ENCODE results near the gene UBTD1. TPM values are rescaled to one million over a fixed set of nuclear protein-coding genes. Genes with fewer than 3 reads are reported as not detected.
A peak's percentile ranks its signal among the peaks of the same experiment; 100 is the strongest.

Gene UBTD1
- total RNA-seq, 1 donor from 2014 or later: 0.91 TPM

GRCh38 chr10:97456034-97456685, 42.6 kb upstream of the UBTD1 start:
- H3K4me3 Mint-ChIP-seq: no peak overlapping the region
- H3K4me1 Mint-ChIP-seq: no peaks in the 10 kb centered on the region
- CTCF ChIA-PET: interaction anchor here (0.8 kb wide), 1 partner anchor 98 kb away, joined by 3 read pairs; no protein-coding TSS in a partner anchor
- DNase-seq (no peak), ATAC-seq (ENCODE audit: low read depth) (no peak)
- peaks cover 83% of the 10 kb centered on the region for H3K36me3 Mint-ChIP-seq (ENCODE audit: low read depth)
- H3K27me3 Mint-ChIP-seq: no peaks in the 10 kb centered on the region
- no peak for TF ChIP-seq CTCF (IDR thresholded peaks at IDR 0.05)
- no peaks in the 10 kb centered on the region for H3K9me3 Mint-ChIP-seq
- POLR2A ChIA-PET: no interaction called here
- H3K27ac Mint-ChIP-seq: no peak overlapping the region
- intact Hi-C loops (cut with micrococcal nuclease): no loop called here

GRCh38 chr10:97456686-97457065, 42.0 kb upstream of the UBTD1 start:
- peaks cover 87% of the 10 kb centered on the region for H3K36me3 Mint-ChIP-seq (ENCODE audit: low read depth)
- CTCF ChIA-PET: interaction anchor here (0.8 kb wide), 1 partner anchor 97 kb away, joined by 3 read pairs; no protein-coding TSS in a partner anchor
- intact Hi-C loops (cut with micrococcal nuclease): no loop called here
- no peak overlapping the region for H3K4me3 Mint-ChIP-seq
- POLR2A ChIA-PET: no interaction called here
- DNase-seq (no peak), ATAC-seq (ENCODE audit: low read depth) (peak; percentile 21)
- no peaks in the 10 kb centered on the region for H3K27me3 Mint-ChIP-seq
- H3K4me1 Mint-ChIP-seq: no peaks in the 10 kb centered on the region
- H3K9me3 Mint-ChIP-seq: no peaks in the 10 kb centered on the region
- no peak overlapping the region for H3K27ac Mint-ChIP-seq
- no peak for TF ChIP-seq CTCF (IDR thresholded peaks at IDR 0.05)

GRCh38 chr10:97459111-97459510, 39.6 kb upstream of the UBTD1 start:
- DNase-seq (no peak), ATAC-seq (ENCODE audit: low read depth) (no peak)
- CTCF ChIA-PET: no interaction called here
- Mint-ChIP-seq H3K36me3 (ENCODE audit: low read depth) (peaks cover 86% of the 10 kb centered on the region), H3K4me3 (no peak overlapping the region), H3K9me3 (no peaks in the 10 kb centered on the region), H3K27me3 (no peaks in the 10 kb centered on the region), H3K27ac (peak overlapping the region; percentile 3), H3K4me1 (no peaks in the 10 kb centered on the region)
- intact Hi-C loops (cut with micrococcal nuclease): no loop called here
- TF ChIP-seq CTCF (IDR thresholded peaks at IDR 0.05): no peak
- POLR2A ChIA-PET: no interaction called here

- H3K4me1 Mint-ChIP-seq: no peaks in the 10 kb centered on the region
- H3K27ac Mint-ChIP-seq: no peak overlapping the region
- H3K36me3 Mint-ChIP-seq (ENCODE audit: low read depth): peaks cover 89% of the 10 kb centered on the region
- H3K27me3 Mint-ChIP-seq: no peaks in the 10 kb centered on the region
- DNase-seq (no peak), ATAC-seq (ENCODE audit: low read depth) (no peak)
- ChIA-PET CTCF (interaction anchor here (1.6 kb wide), 1 partner anchor 94 kb away, joined by 5 read pairs; no protein-coding TSS in a partner anchor), POLR2A (no interaction called here)
- H3K9me3 Mint-ChIP-seq: no peaks in the 10 kb centered on the region
- H3K4me3 Mint-ChIP-seq: no peak overlapping the region
- intact Hi-C loops (cut with micrococcal nuclease): loop anchor here (5.0 kb wide), 1 partner anchor 37 kb away; the partner anchor contains the start of genes MMS19 and UBTD1
- no peak for TF ChIP-seq CTCF (IDR thresholded peaks at IDR 0.05)
These were observed 38.8 kb upstream of the UBTD1 start for GRCh38 chr10:97459933-97460332.

- ChIA-PET CTCF (interaction anchor here (1.1 to 1.6 kb wide), 3 partner anchors 91 to 96 kb away, joined by 3 to 5 read pairs (median 3); no protein-coding TSS in a partner anchor), POLR2A (no interaction called here)
- no peaks in the 10 kb centered on the region for H3K27me3 Mint-ChIP-seq
- ATAC-seq (ENCODE audit: low read depth) (no peak), DNase-seq (no peak)
- intact Hi-C loops (cut with micrococcal nuclease): loop anchor here (5.0 kb wide), 1 partner anchor 35 kb away; the partner anchor contains the start of genes MMS19 and UBTD1
- H3K36me3 Mint-ChIP-seq (ENCODE audit: low read depth): peaks cover 90% of the 10 kb centered on the region
- H3K27ac Mint-ChIP-seq: no peak overlapping the region
- no peak overlapping the region for H3K4me3 Mint-ChIP-seq
- TF ChIP-seq CTCF (IDR thresholded peaks at IDR 0.05): no peak
- no peaks in the 10 kb centered on the region for H3K9me3 Mint-ChIP-seq
- H3K4me1 Mint-ChIP-seq: no peaks in the 10 kb centered on the region
These were observed 36.4 kb upstream of the UBTD1 start for GRCh38 chr10:97462309-97462708.

Measured in activated B cell treated with CpG ODN at 0.5 μM for 24 hours (primary cell).